Urothelium cell line (cell line): ENCODE results near the gene HOXA6.

Experiments used
- DNase-seq: peaks from one replicate; pipeline ENCODE4 v3.0.0; 2011; ENCODE audit warnings: low spot score, mixed read lengths
- FAIRE-seq: peaks from 2 replicates; lab custom pipeline; 2011; peaks lifted over from hg19 to GRCh38; lab: Jason Lieb, UNC

The HOXA6 gene

GRCh38 chr7:27126596-27127327 is 20.8 kb downstream of the HOXA6 start:
- DNase-seq, result no peak
- FAIRE-seq, result no peak

- FAIRE-seq (no peak), DNase-seq (no peak)
Measured at GRCh38 chr7:27125986-27126394, 21.6 kb downstream of the HOXA6 start.

- DNase-seq (no peak), FAIRE-seq (no peak)
Measured at GRCh38 chr7:27124902-27125689, 22.5 kb downstream of the HOXA6 start.

GRCh38 chr7:27124096-27124901 is 23.3 kb downstream of the HOXA6 start:
- no peak for FAIRE-seq
- no peak for DNase-seq

DNA sequence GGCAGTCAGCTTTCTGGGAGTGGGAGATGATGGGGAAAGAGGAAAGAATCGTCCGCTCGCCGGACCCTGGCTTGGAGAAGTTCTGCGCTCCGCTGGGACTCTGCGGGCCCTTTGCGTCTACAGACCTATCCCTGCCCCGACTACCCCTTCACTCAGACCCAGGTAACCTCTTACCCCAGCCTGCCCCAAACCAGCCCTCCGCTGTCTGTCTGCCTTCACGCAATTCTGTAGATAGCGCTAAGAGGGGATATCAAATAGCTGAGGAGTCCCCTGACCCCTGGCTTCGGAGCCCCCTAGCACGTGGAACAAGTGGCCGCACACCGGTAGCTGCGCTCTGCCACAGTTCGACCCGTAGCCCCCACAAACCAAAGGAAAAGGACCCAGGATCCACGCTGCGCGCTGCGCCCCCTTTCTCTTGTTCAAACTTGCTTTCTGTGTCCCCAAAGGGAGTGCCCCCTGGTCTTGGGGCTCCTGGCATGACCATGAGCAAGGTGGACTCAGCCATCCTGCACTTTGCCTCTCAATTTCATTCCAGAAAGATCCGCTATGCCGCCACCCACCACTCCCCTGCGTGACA is 24.0 kb downstream of the HOXA6 start:
- FAIRE-seq, result no peak

GRCh38 chr7:27123007-27123476 is 24.5 kb downstream of the HOXA6 start:
- DNase-seq (no peak), FAIRE-seq (no peak)

More for the DNA sequence above, 24.0 kb downstream of the HOXA6 start:
- no peak for DNase-seq

DNA sequence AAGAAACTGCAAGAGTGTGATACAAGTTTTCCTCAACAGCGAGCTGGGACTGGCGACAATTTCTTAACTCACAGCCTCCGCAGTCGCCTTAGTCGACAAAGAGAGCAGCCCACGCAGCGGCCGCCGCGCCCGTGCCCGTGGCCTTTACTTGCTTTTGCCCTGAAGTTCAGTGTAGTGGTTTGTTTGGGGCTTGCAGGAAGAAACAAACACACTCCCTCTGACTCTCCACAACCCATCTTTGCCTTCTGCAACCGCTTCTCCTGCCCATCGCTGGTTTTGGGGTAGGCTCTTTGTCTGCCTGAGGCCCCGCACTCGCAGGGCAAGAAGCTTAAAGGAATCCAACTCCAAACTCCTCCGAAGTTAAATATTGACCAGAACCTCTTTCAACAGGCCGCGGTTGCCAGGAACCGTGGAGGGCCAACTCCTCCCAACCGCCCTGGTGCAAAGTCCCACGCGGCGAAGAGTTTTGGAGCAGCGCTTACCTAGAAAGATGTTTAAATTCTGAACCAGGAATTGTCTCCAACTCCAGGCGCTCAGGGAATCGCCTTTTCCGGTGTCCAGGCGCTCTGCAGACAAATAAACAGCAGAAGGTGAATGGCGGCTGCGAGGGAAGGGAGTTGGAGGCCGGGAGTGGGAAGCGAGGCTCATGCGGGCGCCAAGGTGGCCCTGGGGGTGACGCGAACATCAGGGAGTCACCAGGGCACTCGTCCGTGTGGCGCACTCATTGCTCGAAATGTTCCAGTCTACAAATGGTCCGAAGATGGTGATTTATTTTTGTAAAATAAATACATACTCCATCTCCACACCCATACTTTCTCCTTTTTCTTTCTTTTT is 25.3 kb downstream of the HOXA6 start:
- FAIRE-seq, result no peak
- DNase-seq, result no peak

GRCh38 chr7:27121684-27122076 is 25.9 kb downstream of the HOXA6 start:
- no peak for DNase-seq
- no peak for FAIRE-seq

GRCh38 chr7:27119412-27119911 is 28.1 kb downstream of the HOXA6 start:
- FAIRE-seq (no peak), DNase-seq (no peak)

- FAIRE-seq (no peak), DNase-seq (no peak)
Measured at GRCh38 chr7:27118580-27118979, 29.0 kb downstream of the HOXA6 start.

DNA sequence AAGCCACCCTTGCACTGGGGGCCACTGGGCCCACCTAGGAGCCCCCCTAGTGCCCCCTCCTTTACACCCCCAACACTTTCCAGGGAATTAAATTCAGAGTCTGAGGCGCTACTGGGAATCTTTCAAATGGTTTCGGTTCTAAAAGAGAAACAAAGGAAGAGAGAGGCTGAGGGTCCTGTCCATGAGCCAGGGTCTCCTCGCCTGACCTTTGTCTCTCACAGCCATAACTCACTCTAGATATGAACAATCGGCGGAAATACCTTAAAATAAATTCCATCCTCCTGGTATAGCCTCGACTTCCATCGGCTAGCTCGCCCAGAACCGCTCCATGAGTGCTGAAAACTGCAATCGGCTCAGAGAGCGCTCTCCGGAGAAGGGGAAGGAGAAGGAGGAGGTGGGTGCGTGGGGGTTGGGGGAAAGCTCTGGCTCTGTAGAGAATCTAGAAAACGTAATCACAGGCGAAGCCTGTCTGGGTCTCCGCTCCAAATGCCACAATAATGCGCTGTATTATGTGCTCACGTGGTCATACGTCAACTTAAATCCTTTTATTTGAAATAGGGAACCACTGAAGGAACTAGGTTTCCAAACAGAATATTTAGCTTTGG is 29.6 kb downstream of the HOXA6 start:
- no peak for FAIRE-seq

DNA sequence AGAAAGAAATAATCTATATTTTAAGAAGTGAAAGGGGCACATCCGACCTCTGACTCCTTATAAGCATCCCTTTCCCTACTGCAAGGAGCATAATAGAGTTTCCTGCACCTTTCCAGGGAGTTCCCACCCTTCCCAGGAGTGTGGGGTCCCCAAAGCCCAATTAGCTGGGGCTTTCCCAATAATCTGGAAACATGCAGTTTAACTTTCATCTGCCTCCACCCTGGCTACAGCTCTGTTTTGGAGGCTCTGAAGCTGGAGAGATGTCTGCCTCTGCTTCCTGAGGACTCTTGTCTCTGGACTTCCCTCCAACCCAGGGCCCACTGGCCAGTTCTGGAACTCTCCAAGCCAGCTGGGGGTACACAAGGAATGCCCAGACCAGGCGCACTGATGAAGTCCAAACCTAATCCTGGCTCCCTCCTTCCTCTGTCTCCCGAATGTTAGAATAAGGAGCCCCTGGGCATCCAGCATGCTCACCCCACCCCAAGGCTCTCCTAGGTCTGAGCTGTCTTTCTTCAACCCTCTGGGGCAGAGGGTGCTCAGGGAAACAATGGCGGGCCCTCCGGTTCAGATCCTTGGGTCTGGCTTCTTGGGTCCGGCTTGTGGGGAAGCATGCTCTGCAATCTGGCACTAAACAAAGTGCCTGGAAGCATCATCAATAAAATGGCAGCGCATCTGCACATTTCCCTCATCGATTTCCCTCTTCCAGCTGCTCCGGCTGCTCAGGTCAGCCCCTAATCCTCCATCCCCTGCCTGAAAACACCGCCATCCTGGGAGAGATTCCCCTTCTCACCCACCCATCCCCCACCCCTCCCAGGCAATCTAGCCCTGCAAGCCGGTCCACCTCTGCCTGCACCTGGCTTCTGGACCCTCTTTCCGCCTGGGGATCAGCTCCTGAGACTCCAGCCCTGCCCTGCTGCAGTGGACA is 30.4 kb downstream of the HOXA6 start:
- no peak for FAIRE-seq

More for the DNA sequence above, 29.6 kb downstream of the HOXA6 start:
- DNase-seq, result no peak

GRCh38 chr7:27116031-27116961 is 31.3 kb downstream of the HOXA6 start:
- no peak for DNase-seq
- FAIRE-seq, result no peak

More for the DNA sequence above, 30.4 kb downstream of the HOXA6 start:
- DNase-seq, result no peak

GRCh38 chr7:27115221-27116026 is 32.1 kb downstream of the HOXA6 start:
- peak; percentile 42 for FAIRE-seq
- peak; percentile 81 for DNase-seq

DNA sequence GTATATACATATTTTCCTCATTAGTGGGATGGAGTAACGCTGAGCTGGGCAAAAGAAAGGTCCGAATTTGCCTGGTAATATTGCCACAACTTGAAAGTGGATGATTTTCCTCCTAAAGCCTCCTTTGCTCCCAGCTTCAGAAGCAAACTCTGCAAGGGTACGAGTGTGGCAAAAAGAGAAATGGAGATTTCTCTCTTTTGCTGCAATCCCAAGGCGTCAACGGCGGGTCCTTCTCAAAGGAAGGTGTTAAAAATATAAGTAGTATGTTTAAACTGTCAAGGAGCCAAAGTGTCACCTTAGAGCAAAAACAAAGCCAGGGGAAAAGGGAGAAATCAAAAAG is 32.7 kb downstream of the HOXA6 start:
- FAIRE-seq (no peak), DNase-seq (no peak)

GRCh38 chr7:27113991-27114769 is 33.4 kb downstream of the HOXA6 start:
- FAIRE-seq (peak; percentile 32), DNase-seq (peak; percentile 70)
